ENCODE results near the gene SERGEF.

DNA sequence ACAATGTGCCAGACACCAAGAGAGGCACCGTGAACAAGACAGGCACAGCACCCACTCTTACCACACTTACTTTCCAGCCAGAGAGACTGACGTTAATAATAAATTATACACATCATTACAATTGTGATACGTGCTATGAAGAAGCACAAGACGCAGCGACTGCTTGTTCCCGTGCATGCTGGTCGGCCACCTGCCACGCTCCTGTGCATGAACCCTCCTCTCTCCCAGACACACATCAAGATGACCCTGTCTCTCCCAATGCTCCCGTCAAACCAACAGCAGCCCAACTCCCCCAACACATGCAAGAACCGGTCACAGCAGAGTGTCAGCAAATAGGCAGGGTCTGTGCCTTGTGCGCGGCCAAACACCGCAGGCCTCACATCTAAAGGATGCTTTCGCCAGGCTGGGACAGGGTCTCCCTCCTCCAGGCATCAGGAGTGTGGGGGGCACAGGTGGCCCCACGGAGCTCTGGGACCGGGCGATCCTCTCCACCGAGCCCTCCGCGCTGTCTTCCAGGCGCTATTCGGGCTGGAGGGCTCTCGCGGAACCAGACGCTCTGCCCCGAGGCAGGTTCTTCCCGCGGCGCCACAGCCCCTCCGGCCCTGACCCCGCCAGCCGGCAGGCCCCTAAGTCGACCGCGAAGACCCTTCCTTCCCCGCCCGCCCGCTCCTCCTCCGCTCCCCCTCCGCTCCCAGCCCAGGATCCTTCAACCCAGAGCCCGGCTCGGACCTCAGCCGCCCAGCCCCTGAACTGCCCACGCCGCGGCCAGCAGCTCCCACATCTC lies 533 bp downstream of the SERGEF start:
- TF ChIP-seq, protein P1, sequence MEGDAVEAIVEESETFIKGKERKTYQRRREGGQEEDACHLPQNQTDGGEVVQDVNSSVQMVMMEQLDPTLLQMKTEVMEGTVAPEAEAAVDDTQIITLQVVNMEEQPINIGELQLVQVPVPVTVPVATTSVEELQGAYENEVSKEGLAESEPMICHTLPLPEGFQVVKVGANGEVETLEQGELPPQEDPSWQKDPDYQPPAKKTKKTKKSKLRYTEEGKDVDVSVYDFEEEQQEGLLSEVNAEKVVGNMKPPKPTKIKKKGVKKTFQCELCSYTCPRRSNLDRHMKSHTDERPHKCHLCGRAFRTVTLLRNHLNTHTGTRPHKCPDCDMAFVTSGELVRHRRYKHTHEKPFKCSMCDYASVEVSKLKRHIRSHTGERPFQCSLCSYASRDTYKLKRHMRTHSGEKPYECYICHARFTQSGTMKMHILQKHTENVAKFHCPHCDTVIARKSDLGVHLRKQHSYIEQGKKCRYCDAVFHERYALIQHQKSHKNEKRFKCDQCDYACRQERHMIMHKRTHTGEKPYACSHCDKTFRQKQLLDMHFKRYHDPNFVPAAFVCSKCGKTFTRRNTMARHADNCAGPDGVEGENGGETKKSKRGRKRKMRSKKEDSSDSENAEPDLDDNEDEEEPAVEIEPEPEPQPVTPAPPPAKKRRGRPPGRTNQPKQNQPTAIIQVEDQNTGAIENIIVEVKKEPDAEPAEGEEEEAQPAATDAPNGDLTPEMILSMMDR (IDR thresholded peaks at IDR 0.05), result no peak
- no peak for TF ChIP-seq POLR2AphosphoS5 (IDR thresholded peaks at IDR 0.05)
